ENCODE results near the gene RAPGEF2. TPM values are rescaled to one million over a fixed set of nuclear protein-coding genes. Genes with fewer than 3 reads are reported as not detected.
"Not testable (repeated sequence)": the region's sequence is repeated elsewhere in the genome, so short reads cannot be mapped to it uniquely, and the experiment has no call there.

Gene RAPGEF2
- total and polyA plus RNA-seq, 7 donors, result 4.6 to 35.2 (median 20.4) TPM

DNA sequence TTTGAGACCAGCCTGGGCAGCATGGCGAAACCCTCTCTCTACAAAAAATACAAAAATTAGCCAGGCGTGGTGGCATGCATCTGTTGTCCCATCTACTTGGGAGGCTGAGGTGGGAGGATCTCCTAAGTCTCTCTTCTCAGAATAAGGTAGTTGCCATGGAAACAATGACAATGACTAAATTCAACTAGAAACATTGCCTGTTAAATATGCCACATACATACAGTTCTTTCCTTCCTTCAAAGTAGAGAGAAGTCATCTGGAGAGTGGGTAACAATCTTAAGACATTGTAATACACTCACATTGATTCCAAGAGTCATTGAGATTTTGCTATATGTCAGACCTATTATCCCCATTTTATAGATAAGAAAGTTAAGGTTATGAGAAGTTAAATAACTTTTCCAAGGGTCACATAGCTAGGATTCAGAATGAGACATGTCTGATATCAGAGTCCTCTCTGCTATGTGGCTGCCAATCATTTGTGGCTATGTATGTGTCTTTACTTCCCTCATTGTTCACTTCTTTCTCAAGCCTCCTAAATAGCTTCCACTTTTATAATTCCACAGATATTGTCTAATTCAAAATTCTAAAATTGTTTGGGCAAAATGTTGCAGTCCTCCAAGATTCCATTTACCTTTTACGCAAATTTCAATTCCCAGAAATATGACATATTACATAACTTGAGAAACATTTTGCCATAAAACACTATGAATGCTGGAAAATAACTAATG is 37.2 kb upstream of the RAPGEF2 start:
- Histone ChIP-seq H3K36me3 (ENCODE audit: insufficient read depth in 1 of 2, low read depth in 1 of 2) (no peaks in the 10 kb centered on the region), H3K4me1 (no peaks in the 10 kb centered on the region), H3K27ac (no peak overlapping the region), H3K4me3 (no peak overlapping the region), H3K27me3 (ENCODE audit: insufficient read depth in 3 of 3, low read length in 2 of 3) (no peaks in the 10 kb centered on the region), H3K9me3 (no peaks in the 10 kb centered on the region)
- WGBS, 3 donors, result 93 to 98% (median 97%) methylated on average over 3 of the region's 3 CpGs
- DNase-seq (no peak), ATAC-seq (no peak)
- TF ChIP-seq, protein P1, sequence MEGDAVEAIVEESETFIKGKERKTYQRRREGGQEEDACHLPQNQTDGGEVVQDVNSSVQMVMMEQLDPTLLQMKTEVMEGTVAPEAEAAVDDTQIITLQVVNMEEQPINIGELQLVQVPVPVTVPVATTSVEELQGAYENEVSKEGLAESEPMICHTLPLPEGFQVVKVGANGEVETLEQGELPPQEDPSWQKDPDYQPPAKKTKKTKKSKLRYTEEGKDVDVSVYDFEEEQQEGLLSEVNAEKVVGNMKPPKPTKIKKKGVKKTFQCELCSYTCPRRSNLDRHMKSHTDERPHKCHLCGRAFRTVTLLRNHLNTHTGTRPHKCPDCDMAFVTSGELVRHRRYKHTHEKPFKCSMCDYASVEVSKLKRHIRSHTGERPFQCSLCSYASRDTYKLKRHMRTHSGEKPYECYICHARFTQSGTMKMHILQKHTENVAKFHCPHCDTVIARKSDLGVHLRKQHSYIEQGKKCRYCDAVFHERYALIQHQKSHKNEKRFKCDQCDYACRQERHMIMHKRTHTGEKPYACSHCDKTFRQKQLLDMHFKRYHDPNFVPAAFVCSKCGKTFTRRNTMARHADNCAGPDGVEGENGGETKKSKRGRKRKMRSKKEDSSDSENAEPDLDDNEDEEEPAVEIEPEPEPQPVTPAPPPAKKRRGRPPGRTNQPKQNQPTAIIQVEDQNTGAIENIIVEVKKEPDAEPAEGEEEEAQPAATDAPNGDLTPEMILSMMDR (IDR thresholded peaks at IDR 0.05), result no peak
- intact Hi-C loops (cut with DNase I), result no loop called here

DNA sequence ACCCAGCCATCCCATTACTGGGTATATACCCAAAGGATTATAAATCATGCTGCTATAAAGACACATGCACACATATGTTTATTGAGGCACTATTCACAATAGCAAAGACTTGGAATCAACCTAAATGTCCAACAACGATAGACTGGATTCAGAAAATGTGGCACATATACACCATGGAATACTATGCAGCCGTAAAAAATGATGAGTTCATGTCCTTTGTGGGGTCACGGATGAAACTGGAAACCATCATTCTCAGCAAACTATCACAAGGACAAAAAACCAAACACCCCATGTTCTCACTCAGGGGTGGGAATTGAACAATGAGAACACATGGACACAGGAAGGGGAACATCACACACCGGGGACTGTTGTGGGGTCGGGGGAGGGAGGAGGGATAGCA is 34.7 kb upstream of the RAPGEF2 start:
- H3K4me3 ChIP-seq; H3K27me3 ChIP-seq (ENCODE audit: insufficient read depth in 3 of 3, low read length in 2 of 3); H3K27ac ChIP-seq; H3K9me3 ChIP-seq; H3K4me1 ChIP-seq; intact Hi-C loops (cut with DNase I); H3K36me3 ChIP-seq (ENCODE audit: insufficient read depth in 1 of 2, low read depth in 1 of 2); ATAC-seq; DNase-seq: not testable (repeated sequence)
- WGBS, 3 donors, result 93 to 98% (median 93%) methylated on average over 5 of the region's 5 CpGs

DNA sequence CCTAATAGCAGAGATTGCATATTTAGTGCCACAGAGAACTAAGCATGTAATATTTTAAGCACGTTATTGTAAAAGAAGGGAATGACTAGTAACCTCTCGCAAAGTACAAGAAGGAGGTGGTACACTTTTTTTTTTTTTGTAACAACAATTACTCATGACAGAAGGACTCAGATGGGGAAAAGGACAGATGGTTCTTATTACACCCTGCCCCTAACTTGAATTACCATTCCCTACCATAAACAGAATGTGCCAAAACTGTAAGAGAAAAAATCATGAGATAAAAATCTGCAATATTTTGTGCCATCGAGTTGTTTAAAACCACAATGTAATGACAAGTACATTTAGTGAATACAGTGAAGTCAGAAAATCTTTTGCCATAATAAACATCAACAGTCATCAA is 33.0 kb upstream of the RAPGEF2 start:
- Histone ChIP-seq H3K4me3 (no peak overlapping the region), H3K4me1 (no peaks in the 10 kb centered on the region), H3K9me3 (no peaks in the 10 kb centered on the region), H3K36me3 (ENCODE audit: insufficient read depth in 1 of 2, low read depth in 1 of 2) (no peaks in the 10 kb centered on the region), H3K27ac (no peak overlapping the region), H3K27me3 (ENCODE audit: insufficient read depth in 3 of 3, low read length in 2 of 3) (no peaks in the 10 kb centered on the region)
- intact Hi-C loops (cut with DNase I), result no loop called here
- 34 to 50% (median 36%) methylated on average over 3 of the region's 3 CpGs for WGBS, 3 donors
- DNase-seq, result no peak
- ATAC-seq, result no peak
- TF ChIP-seq, protein P1 (IDR thresholded peaks at IDR 0.05), result no peak

DNA sequence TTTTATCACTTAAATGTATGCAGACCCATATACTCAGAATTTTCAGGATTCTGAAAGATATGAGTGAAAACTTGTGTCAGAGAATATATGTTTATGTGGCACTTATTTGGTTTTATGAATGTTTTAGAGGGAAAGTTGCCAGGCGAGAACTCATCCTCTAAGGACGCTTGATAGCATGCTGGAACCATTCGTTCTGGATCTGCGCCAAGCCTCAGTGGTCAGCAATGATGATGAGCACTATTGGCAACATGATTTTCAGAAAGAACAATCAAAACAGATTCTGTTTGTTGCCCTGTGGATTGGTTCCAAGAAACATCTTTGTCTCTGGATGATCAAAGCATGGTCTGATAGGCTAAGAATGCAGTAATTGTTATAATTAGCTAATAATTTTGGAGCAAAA is 32.1 kb upstream of the RAPGEF2 start:
- TF ChIP-seq, protein P1 (IDR thresholded peaks at IDR 0.05), result no peak
- no peaks in the 10 kb centered on the region for H3K4me1 ChIP-seq
- no peak for DNase-seq
- no peak overlapping the region for H3K4me3 ChIP-seq
- H3K9me3 ChIP-seq, result no peaks in the 10 kb centered on the region
- intact Hi-C loops (cut with DNase I), result no loop called here
- WGBS, 3 donors, result 77 to 84% (median 79%) methylated on average over 4 of the region's 4 CpGs
- no peak overlapping the region for H3K27ac ChIP-seq
- no peak for ATAC-seq
- H3K36me3 ChIP-seq (ENCODE audit: insufficient read depth in 1 of 2, low read depth in 1 of 2), result no peaks in the 10 kb centered on the region
- no peaks in the 10 kb centered on the region for H3K27me3 ChIP-seq (ENCODE audit: insufficient read depth in 3 of 3, low read length in 2 of 3)

DNA sequence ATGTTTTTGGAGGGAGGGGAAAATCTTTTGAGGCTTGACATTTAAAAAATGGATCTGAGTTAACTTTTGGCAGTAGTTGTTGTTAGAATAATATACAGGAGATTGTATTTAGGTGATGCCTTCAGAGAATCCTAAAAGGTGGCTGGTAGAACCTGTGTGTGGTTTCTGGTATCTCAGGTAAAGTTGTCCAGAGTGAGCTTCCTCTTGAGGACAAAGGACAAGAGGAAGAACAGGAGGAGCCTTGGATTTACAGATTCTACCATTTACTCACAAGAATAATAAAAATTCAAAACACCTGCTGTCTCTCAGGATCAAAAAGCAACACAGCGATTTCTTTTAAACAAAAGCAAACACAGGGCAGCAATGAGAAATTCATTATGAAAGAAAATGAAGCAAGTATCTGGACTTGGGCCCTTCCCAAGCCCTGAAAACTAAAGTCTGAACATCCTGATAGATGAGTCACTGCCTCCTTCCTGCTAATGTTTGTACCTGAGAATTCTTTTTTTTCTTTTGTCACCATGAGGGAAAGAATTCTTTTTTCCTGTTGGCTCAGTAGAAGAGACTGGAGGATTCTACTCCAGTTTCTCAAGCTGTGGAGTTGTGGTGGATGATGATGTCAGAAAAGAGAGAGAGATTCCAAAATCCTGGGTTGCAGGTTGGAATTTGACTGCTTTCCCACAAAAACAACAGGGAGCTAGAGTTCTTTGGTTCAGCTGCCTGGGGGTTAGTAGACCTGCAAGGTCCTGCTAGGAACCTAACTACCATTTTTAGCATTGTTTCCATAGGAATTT is 31.5 kb upstream of the RAPGEF2 start:
- no peak overlapping the region for H3K27ac ChIP-seq
- H3K4me3 ChIP-seq, result no peak overlapping the region
- DNase-seq, result no peak
- no peak for ATAC-seq
- H3K9me3 ChIP-seq, result no peaks in the 10 kb centered on the region
- TF ChIP-seq, protein P1 (IDR thresholded peaks at IDR 0.05), result no peak
- H3K4me1 ChIP-seq, result no peaks in the 10 kb centered on the region
- no peaks in the 10 kb centered on the region for H3K27me3 ChIP-seq (ENCODE audit: insufficient read depth in 3 of 3, low read length in 2 of 3)
- intact Hi-C loops (cut with DNase I), result no loop called here
- WGBS, 3 donors, result 42 to 60% (median 52%) methylated on average over 1 of the region's 1 CpG
- no peaks in the 10 kb centered on the region for H3K36me3 ChIP-seq (ENCODE audit: insufficient read depth in 1 of 2, low read depth in 1 of 2)
